GM18502 (cell line): ENCODE results near the gene TTLL12.

Experiments used
- ATAC-seq: cut with Tn5 transposase; IDR thresholded peaks from one replicate; pipeline ENCODE4 v1.9.1; 2021; ENCODE audit warnings: mild to moderate bottlenecking; ENCODE audit not compliant: unreplicated experiment, poor library complexity

TTLL12 gene

DNA sequence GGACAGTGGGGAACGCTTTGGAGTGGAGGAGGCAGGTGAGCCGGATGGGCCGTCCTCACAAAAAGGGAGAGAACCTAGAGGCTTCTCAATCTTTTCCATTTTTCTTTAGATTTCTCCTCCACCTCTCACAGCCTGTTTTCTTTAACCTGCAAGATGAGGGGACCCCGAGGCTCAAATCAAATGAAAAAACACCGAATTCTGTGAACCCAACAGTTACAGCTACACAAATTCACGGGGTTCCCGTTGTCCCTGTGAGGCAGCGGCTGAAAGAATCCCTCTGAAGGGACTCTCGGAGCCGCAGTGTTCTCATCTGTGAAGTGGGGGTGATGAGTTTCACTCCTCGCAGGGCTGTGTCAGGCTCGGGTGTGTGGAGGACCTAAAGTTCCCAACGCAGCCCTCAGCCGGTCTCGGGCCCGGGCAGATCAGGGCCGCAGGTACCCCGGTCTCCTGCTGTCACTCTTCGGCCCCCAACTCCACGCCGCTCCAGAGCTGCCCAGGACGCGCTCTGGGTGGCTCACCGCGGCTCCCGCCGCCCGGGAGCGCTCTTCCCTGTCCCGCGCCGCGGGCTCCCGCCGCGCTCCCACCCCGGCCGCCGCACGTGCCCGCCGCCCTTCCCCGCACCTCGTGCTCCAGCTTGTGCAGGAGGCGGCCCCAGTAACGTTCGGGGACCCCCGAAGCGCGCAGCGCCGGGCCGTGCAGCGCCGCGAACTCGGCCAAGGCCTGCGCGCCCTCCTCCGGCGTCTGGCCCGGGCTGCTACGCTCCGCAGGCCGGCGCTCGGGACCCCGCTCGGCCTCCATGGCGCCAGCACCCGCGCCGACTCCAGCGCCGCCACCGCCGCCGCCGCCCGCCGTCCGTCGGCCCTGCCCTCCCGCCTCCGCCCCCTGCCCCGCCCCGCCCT is at the start of gene TTLL12:
Gene TTLL12 (minus strand): TSS at position 863 of the 899 bp plus-strand sequence. CDS start 65 bp downstream, at position 798.
- ATAC-seq: peak; percentile 53

GRCh38 chr22:43235445-43236409 is 48.8 kb upstream of the TTLL12 start:
- no peak for ATAC-seq

DNA sequence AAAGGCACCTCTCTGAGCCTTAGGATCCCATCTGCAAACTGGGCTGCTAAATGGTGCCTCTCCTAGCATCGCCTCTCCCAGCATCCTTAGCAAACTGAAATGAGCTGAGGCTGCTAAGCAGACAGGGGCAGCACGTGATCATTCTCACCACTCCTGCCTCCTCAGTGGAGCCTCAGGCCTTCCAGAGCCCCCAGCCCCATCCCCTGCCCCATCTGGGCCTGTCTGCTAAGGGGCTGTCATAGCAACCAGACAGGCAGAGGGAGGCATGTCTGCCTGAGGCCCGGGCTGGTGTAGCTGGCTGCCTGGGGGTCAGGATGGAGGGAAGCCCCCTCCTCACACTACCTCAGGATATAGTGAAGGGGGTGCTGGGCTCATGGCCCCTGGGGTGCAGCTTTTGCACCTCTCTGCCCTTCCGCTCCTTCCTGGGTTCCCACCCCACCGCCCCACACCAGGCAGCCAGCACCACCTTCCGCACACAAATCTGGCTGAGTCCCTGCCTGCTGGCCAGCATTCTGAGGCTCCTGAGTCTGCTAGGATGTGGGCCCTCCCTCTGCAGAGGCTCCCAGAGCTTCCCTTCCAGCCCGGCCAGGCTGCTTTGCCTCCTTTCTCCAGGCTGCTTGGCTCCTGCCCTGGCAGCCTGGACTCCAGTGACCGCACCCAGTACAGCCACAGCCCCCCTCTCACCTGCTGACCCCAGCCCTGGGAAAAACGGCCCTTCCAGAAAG is 47.5 kb upstream of the TTLL12 start:
- ATAC-seq: no peak

- ATAC-seq: no peak
These were observed 46.6 kb upstream of the TTLL12 start for GRCh38 chr22:43233529-43233928.

- ATAC-seq: no peak
These were observed 45.5 kb upstream of the TTLL12 start for GRCh38 chr22:43232445-43232844.

DNA sequence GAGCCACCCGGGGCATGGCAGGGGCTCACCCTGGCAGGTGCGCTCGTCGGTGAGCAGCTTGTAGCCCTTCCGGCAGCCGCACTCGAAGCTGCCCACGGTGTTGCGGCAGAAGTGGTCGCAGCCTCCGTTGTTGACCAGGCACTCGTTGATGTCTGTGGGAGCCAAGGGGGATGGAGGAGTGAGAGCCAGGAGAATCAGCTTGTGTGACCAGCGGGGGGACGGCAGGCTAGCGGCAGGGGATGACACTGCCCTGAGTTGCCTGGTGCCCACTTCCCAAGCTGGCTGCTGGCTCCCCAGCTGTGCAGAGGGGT is 44.7 kb upstream of the TTLL12 start:
- ATAC-seq: no peak

DNA sequence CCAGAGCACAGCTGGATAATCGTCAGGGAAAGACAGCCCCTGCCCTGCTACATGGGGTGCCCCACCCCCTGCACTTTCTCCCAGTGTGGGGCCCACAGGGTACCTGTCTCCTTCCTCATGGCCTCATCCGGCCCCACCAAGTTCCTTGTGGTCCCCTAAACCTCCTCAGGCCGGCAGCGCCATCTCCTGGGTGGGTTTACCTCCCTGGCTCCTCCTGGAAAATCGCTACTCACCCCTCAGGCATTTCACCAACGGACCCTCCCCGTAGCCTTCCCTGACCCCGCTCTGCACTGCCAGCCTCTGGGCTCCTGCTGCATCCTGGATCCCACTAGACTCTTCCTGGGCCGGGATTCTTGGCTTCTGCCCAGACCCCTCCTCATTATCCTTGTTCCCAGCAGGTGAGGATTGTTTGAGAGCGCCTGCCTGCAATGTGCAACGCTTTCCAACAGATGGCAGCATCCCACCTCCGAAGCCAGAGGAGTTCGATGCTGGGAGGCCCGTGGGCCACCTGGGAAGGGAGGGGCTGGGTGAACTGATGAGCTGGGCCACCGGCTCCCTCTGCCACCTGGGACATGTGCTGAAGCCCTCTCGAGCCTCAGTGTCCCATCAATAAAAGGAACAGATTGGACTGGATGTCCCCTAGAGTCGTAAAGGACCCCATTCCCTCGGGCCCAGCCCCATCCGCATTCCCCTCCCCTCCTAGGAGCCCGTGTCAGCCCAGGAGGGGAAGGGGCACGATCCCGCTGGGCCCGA is 44.2 kb upstream of the TTLL12 start:
- no peak for ATAC-seq

DNA sequence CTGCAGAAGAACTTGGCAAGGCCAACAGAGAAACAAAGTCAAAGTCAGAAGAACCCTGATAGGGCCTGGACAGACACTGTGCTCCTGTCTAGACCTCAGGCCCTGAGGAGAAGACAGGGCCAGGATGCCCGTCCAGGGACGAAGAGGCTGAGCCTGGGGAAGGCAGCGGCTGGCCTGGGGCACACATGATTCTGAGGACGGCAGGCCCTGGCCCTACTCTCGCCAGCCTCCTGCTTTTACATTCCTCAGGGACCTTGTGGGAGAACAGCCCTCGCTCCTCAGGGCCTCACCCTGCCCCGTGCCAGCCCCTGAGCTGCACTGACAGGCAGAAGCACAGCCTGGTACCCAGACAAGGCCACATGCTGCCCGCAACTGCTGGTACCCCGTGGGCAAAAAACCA is 43.6 kb upstream of the TTLL12 start:
- ATAC-seq: no peak

DNA sequence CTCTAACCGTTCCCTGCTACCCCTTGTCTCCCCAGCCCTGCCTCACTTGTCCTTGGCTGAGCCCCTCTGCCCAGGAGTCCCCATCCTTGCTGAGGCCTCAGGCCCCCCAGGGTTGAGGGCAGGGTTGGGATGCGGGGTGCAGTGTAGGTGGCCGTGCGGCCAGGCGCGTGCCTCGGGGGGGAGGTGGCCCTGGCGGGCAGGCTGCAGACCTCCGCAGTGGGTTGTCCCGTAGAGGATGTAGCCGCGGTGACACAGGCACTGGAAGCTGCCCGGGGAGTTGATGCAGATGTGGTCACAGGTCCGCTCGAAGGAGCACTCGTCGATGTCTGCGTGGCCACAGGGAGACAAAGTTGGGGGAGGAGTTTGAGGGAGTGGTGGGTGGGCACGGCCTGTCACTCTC is 41.9 kb upstream of the TTLL12 start:
- ATAC-seq: no peak

DNA sequence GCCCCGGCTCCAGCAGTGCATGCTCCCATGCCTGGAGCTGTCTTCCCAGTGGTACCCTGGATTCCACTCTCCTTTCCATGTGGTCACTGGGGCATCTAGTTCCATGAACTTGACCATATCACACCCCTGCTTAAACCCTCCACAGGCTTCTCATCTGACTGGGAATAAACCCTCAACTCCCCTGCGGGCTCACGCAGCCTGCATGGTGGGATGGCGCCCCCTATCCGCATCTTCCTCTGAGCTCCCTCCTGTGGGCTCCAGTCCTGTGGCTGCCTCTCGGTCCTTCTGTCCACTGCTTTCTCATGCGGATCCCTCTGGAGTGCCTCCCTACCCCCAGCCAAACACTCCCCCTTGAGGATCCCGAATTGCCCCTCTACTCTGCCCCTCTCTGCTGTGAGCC is 41.4 kb upstream of the TTLL12 start:
- ATAC-seq: no peak

DNA sequence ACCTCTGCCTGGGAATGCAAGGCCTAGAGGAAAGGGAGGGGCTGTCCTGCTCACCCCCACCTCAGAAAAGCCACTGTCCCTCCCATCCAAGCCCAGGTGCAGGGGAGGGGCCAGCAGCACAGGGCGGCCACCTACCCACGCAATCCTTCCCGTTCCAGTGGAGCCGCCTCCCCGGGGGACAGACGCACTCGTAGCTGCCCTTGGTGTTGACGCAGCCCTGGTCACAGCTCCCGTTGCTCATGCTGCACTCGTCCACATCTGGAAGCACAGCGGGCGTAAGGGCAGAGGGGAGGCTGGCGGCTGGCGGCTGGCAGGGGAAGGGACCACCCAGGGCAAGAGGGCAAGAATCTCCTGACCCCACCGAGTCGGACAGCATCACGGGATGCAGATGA is 40.3 kb upstream of the TTLL12 start:
- ATAC-seq: no peak

GRCh38 chr22:43226377-43227238 is 39.7 kb upstream of the TTLL12 start:
- no peak for ATAC-seq

DNA sequence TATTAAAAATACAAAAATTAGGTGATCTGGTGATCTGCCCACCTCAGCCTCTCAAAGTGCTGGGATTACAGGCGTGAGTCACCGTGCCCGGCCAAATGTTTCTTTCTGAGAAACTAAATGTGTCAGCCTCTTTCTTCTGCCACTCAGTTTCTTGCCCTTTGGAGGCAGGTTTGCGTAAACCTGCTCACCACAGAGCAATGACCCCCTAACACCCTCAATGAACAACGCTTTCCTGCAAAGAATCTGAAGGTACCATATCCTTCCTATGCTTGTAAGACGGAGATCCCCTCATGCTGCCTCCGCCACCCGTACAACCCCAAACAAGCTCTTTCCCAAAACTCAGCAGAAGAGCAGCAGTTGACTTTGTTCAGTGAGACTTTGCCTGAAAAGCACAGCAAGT is 38.7 kb upstream of the TTLL12 start:
- ATAC-seq: no peak

DNA sequence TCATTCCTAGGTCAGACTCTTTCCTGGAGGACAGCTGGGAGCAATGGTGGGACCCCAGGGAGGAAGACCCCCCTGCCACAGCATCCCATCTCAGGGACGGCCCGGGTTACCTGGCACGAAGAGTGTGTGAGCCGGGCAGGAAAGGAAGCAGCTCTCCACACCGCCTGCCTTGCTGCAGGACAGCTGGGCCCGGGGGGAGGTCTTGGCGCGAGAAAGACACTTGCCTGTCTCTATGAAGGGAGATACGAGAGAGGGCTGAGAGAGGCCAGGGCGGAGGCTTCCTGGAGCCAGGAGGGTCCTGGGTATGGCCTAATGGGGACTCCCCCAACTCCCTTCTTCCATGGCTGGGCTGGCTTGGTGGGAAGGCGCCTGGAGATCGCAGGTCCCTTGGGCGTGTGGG is 36.1 kb upstream of the TTLL12 start:
- no peak for ATAC-seq

- ATAC-seq: no peak
These were observed 35.3 kb upstream of the TTLL12 start for GRCh38 chr22:43222262-43222661.

- no peak for ATAC-seq
These were observed 33.9 kb upstream of the TTLL12 start for GRCh38 chr22:43220625-43221380.

DNA sequence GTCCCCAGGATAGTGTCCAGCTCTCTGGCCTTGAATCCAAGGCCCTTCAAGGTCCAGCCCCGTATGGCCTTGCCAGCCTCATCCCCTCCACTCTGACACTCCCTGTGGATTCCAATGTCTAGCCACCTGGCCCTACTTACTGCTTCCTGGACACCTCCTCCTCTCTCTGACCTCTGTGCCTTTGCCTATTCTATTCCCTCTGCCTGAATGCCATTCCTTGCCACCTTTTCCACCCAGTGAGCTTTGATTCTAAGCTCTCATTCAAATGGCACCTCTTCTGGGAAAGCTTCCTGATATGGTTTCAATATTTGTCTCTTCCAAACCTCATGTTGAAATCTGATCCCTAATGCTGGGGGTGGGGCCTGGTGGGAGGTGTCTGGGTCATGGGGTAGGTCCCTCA is 31.9 kb upstream of the TTLL12 start:
- no peak for ATAC-seq

- no peak for ATAC-seq
These were observed 30.5 kb upstream of the TTLL12 start for GRCh38 chr22:43217285-43218030.
